DND-41 (cell line): ENCODE measurements around the gene CHTF8.

Source experiments
- CTCF ChIP-seq: IDR thresholded peaks from 2 replicates; pipeline ENCODE4 v1.5.1; 2012; ENCODE audit warnings: borderline replicate concordance, low read length, moderate library complexity, mild to moderate bottlenecking; ENCODE audit not compliant: poor library complexity, severe bottlenecking; ENCODE audit errors: extremely low read depth
- EZH2 ChIP-seq: IDR thresholded peaks from 3 replicates; pipeline ENCODE4 v1.6.1; 2012; ENCODE audit warnings: borderline replicate concordance, low read depth, mild to moderate bottlenecking, moderate library complexity, low read length, inconsistent platforms; ENCODE audit not compliant: severe bottlenecking

- TF ChIP-seq CTCF (no peak), EZH2 (no peak)
Measured at GRCh38 chr16:69084289-69084688, 48.1 kb downstream of the CHTF8 start.
